ENCODE results near the gene NRP1. TPM values are rescaled to one million over a fixed set of nuclear protein-coding genes. Genes with fewer than 3 reads are reported as not detected.

Gene NRP1
- polyA plus RNA-seq, 4 donors, result 2.5 to 22.0 (median 12.3) TPM

GRCh38 chr10:33193701-33194521, 140.6 kb downstream of the NRP1 start:
- no peaks in the 10 kb centered on the region for H3K27me3 ChIP-seq (ENCODE audit: control insufficient read depth in 3 of 3, insufficient read depth in 3 of 3, low read length in 3 of 3)
- H3K4me1 ChIP-seq (ENCODE audit: control insufficient read depth in 3 of 3, insufficient read depth in 2 of 3, low read depth in 1 of 3, low read length in 2 of 3), result peaks cover 0 to 21% (median 13%) of the 10 kb centered on the region in 3 donors
- no peaks in the 10 kb centered on the region for H3K36me3 ChIP-seq (ENCODE audit: control insufficient read depth in 3 of 3, insufficient read depth in 2 of 3, low read depth in 1 of 3, low read length in 3 of 3)
- no peak overlapping the region for H3K4me3 ChIP-seq (ENCODE audit: low read depth in 1 of 3, low read length in 3 of 3)
- no peaks in the 10 kb centered on the region for H3K9me3 ChIP-seq (ENCODE audit: control insufficient read depth in 2 of 2, insufficient read depth in 1 of 2, low read depth in 1 of 2, low read length in 1 of 2)
- DNase-seq (peak; percentile 52 to 65), FAIRE-seq (no peak)
- H3K27ac ChIP-seq (ENCODE audit: low read depth in 1 of 3, low read length in 2 of 3), result peak overlapping the region in 1 of 3 donors; percentile 36
- 37 to 52% (median 45%) methylated on average over 6 of the region's 6 CpGs for WGBS, 3 donors

GRCh38 chr10:33193057-33193700, 141.3 kb downstream of the NRP1 start:
- Histone ChIP-seq H3K4me1 (ENCODE audit: control insufficient read depth in 3 of 3, insufficient read depth in 2 of 3, low read depth in 1 of 3, low read length in 2 of 3) (peaks cover 0 to 21% (median 13%) of the 10 kb centered on the region in 3 donors), H3K4me3 (ENCODE audit: low read depth in 1 of 3, low read length in 3 of 3) (no peak overlapping the region), H3K9me3 (ENCODE audit: control insufficient read depth in 2 of 2, insufficient read depth in 1 of 2, low read depth in 1 of 2, low read length in 1 of 2) (no peaks in the 10 kb centered on the region), H3K27me3 (ENCODE audit: control insufficient read depth in 3 of 3, insufficient read depth in 3 of 3, low read length in 3 of 3) (no peaks in the 10 kb centered on the region), H3K36me3 (ENCODE audit: control insufficient read depth in 3 of 3, insufficient read depth in 2 of 3, low read depth in 1 of 3, low read length in 3 of 3) (no peaks in the 10 kb centered on the region), H3K27ac (ENCODE audit: low read depth in 1 of 3, low read length in 2 of 3) (no peak overlapping the region)
- FAIRE-seq, result no peak
- peak; percentile 83 for DNase-seq
- 20 to 22% (median 21%) methylated on average over 12 of the region's 12 CpGs for WGBS, 3 donors

DNA sequence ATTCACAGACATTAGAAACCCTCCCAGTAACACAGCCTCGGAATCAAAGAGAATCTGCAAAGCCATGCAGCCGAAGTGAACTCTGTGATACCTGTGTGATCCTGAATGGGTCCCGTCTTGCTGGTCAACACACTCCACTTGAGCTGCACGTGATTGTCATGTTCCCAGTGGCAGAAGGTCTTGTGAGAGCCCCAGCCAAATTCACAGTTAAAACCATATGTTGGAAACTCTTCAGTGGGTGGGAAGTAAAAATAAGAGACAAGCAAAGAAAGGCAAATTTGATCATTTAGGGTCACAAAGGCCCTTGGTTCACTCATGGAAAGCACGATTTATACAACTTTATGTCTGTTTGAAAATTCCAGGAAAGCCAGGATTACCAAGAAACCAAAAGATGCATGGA, 142.3 kb downstream of the NRP1 start:
- no peak for FAIRE-seq
- Histone ChIP-seq H3K36me3 (ENCODE audit: control insufficient read depth in 3 of 3, insufficient read depth in 2 of 3, low read depth in 1 of 3, low read length in 3 of 3) (no peaks in the 10 kb centered on the region), H3K4me1 (ENCODE audit: control insufficient read depth in 3 of 3, insufficient read depth in 2 of 3, low read depth in 1 of 3, low read length in 2 of 3) (peaks cover 0 to 18% (median 13%) of the 10 kb centered on the region in 3 donors), H3K4me3 (ENCODE audit: low read depth in 1 of 3, low read length in 3 of 3) (no peak overlapping the region), H3K9me3 (ENCODE audit: control insufficient read depth in 2 of 2, insufficient read depth in 1 of 2, low read depth in 1 of 2, low read length in 1 of 2) (no peaks in the 10 kb centered on the region), H3K27ac (ENCODE audit: low read depth in 1 of 3, low read length in 2 of 3) (no peak overlapping the region), H3K27me3 (ENCODE audit: control insufficient read depth in 3 of 3, insufficient read depth in 3 of 3, low read length in 3 of 3) (no peaks in the 10 kb centered on the region)
- no peak for DNase-seq
- WGBS, 3 donors, result 77 to 91% (median 90%) methylated on average over 5 of the region's 5 CpGs

DNA sequence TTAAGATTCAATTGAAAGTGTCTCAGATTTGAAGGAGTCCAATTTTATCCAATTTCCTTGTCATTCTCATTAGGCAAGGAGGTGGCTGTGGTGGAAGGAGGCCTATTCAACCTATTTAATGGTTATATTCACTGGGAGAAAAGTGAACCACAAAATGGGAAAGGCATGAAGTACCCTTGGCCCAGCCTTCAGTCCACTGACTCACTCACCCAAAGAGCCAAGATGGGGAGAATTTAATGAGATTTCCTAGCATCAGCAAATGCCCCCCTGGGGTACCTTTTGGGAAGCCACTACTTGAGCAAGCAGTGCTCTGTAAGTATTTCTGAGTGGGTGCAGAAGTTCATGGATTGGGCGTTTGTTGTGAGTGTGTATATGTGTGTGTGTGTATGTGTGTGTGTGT, 144.1 kb downstream of the NRP1 start:
- 76 to 93% (median 82%) methylated on average over 1 of the region's 1 CpG for WGBS, 3 donors
- no peaks in the 10 kb centered on the region for H3K36me3 ChIP-seq (ENCODE audit: control insufficient read depth in 3 of 3, insufficient read depth in 2 of 3, low read depth in 1 of 3, low read length in 3 of 3)
- no peaks in the 10 kb centered on the region for H3K9me3 ChIP-seq (ENCODE audit: control insufficient read depth in 2 of 2, insufficient read depth in 1 of 2, low read depth in 1 of 2, low read length in 1 of 2)
- H3K27ac ChIP-seq (ENCODE audit: low read depth in 1 of 3, low read length in 2 of 3), result no peak overlapping the region
- no peaks in the 10 kb centered on the region for H3K27me3 ChIP-seq (ENCODE audit: control insufficient read depth in 3 of 3, insufficient read depth in 3 of 3, low read length in 3 of 3)
- peaks cover 0 to 8% (median 6%) of the 10 kb centered on the region in 3 donors for H3K4me1 ChIP-seq (ENCODE audit: control insufficient read depth in 3 of 3, insufficient read depth in 2 of 3, low read depth in 1 of 3, low read length in 2 of 3)
- H3K4me3 ChIP-seq (ENCODE audit: low read depth in 1 of 3, low read length in 3 of 3), result no peak overlapping the region
- DNase-seq, result no peak
- no peak for FAIRE-seq

GRCh38 chr10:33189808-33190207, 144.7 kb downstream of the NRP1 start:
- 87 to 90% (median 89%) methylated on average over 8 of the region's 8 CpGs for WGBS, 3 donors

GRCh38 chr10:33189363-33189762, 145.1 kb downstream of the NRP1 start:
- no peak for FAIRE-seq
- 90 to 93% (median 93%) methylated on average over 6 of the region's 6 CpGs for WGBS, 3 donors

More at GRCh38 chr10:33189808-33190207, 144.7 kb downstream of the NRP1 start:
- H3K36me3 ChIP-seq (ENCODE audit: control insufficient read depth in 3 of 3, insufficient read depth in 2 of 3, low read depth in 1 of 3, low read length in 3 of 3), result no peaks in the 10 kb centered on the region
- H3K27ac ChIP-seq (ENCODE audit: low read depth in 1 of 3, low read length in 2 of 3), result no peak overlapping the region
- FAIRE-seq, result no peak
- H3K27me3 ChIP-seq (ENCODE audit: control insufficient read depth in 3 of 3, insufficient read depth in 3 of 3, low read length in 3 of 3), result no peaks in the 10 kb centered on the region
- H3K4me3 ChIP-seq (ENCODE audit: low read depth in 1 of 3, low read length in 3 of 3), result no peak overlapping the region
- H3K4me1 ChIP-seq (ENCODE audit: control insufficient read depth in 3 of 3, insufficient read depth in 2 of 3, low read depth in 1 of 3, low read length in 2 of 3), result peaks cover 0 to 8% (median 3%) of the 10 kb centered on the region in 3 donors
- DNase-seq, result no peak
- H3K9me3 ChIP-seq (ENCODE audit: control insufficient read depth in 2 of 2, insufficient read depth in 1 of 2, low read depth in 1 of 2, low read length in 1 of 2), result no peaks in the 10 kb centered on the region

GRCh38 chr10:33187427-33187999, 147.0 kb downstream of the NRP1 start:
- Histone ChIP-seq H3K36me3 (ENCODE audit: control insufficient read depth in 3 of 3, insufficient read depth in 2 of 3, low read depth in 1 of 3, low read length in 3 of 3) (peaks cover 0 to 2% (median 0%) of the 10 kb centered on the region in 3 donors), H3K4me3 (ENCODE audit: low read depth in 1 of 3, low read length in 3 of 3) (no peak overlapping the region), H3K9me3 (ENCODE audit: control insufficient read depth in 2 of 2, insufficient read depth in 1 of 2, low read depth in 1 of 2, low read length in 1 of 2) (no peaks in the 10 kb centered on the region), H3K27me3 (ENCODE audit: control insufficient read depth in 3 of 3, insufficient read depth in 3 of 3, low read length in 3 of 3) (no peaks in the 10 kb centered on the region), H3K4me1 (ENCODE audit: control insufficient read depth in 3 of 3, insufficient read depth in 2 of 3, low read depth in 1 of 3, low read length in 2 of 3) (no peaks in the 10 kb centered on the region), H3K27ac (ENCODE audit: low read depth in 1 of 3, low read length in 2 of 3) (no peak overlapping the region)
- DNase-seq, result no peak
- no peak for FAIRE-seq
- WGBS, 3 donors, result 77 to 88% (median 78%) methylated on average over 9 of the region's 9 CpGs

More at GRCh38 chr10:33189363-33189762, 145.1 kb downstream of the NRP1 start:
- H3K4me1 ChIP-seq (ENCODE audit: control insufficient read depth in 3 of 3, insufficient read depth in 2 of 3, low read depth in 1 of 3, low read length in 2 of 3), result peaks cover 0 to 8% (median 3%) of the 10 kb centered on the region in 3 donors
- no peaks in the 10 kb centered on the region for H3K27me3 ChIP-seq (ENCODE audit: control insufficient read depth in 3 of 3, insufficient read depth in 3 of 3, low read length in 3 of 3)
- no peak for DNase-seq
- H3K36me3 ChIP-seq (ENCODE audit: control insufficient read depth in 3 of 3, insufficient read depth in 2 of 3, low read depth in 1 of 3, low read length in 3 of 3), result no peaks in the 10 kb centered on the region
- no peaks in the 10 kb centered on the region for H3K9me3 ChIP-seq (ENCODE audit: control insufficient read depth in 2 of 2, insufficient read depth in 1 of 2, low read depth in 1 of 2, low read length in 1 of 2)
- H3K27ac ChIP-seq (ENCODE audit: low read depth in 1 of 3, low read length in 2 of 3), result no peak overlapping the region
- H3K4me3 ChIP-seq (ENCODE audit: low read depth in 1 of 3, low read length in 3 of 3), result no peak overlapping the region

DNA sequence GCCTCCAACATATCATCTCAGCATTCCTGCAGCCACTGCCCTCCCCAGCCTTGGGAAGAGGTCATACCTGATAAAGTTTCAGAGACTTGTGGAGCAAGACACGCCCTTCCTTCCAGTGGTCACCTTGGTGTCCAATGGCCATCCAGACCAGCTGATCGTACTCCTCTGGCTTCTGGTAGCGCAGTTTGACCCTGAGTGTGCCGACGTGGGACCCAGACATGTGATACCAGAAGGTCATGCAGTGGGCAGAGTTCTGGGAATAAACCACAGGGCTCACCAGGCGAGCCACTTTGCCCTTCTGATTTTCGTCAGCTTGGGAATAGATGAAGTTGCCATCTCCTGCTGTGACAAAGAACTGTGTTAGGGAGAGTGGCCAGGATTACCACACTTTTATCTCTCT, 148.3 kb downstream of the NRP1 start:
- WGBS, 3 donors, result 77 to 88% (median 88%) methylated on average over 7 of the region's 7 CpGs
- FAIRE-seq (no peak), DNase-seq (no peak)
- Histone ChIP-seq H3K4me1 (ENCODE audit: control insufficient read depth in 3 of 3, insufficient read depth in 2 of 3, low read depth in 1 of 3, low read length in 2 of 3) (no peaks in the 10 kb centered on the region), H3K4me3 (ENCODE audit: low read depth in 1 of 3, low read length in 3 of 3) (no peak overlapping the region), H3K36me3 (ENCODE audit: control insufficient read depth in 3 of 3, insufficient read depth in 2 of 3, low read depth in 1 of 3, low read length in 3 of 3) (peaks cover 0 to 5% (median 4%) of the 10 kb centered on the region in 3 donors), H3K27me3 (ENCODE audit: control insufficient read depth in 3 of 3, insufficient read depth in 3 of 3, low read length in 3 of 3) (no peaks in the 10 kb centered on the region), H3K27ac (ENCODE audit: low read depth in 1 of 3, low read length in 2 of 3) (no peak overlapping the region), H3K9me3 (ENCODE audit: control insufficient read depth in 2 of 2, insufficient read depth in 1 of 2, low read depth in 1 of 2, low read length in 1 of 2) (no peaks in the 10 kb centered on the region)

Measured in small intestine (tissue), 7 donors.